GM18511 (cell line): ENCODE measurements around the gene ATF6.

Experiments used
- ATAC-seq: cut with Tn5 transposase; IDR thresholded peaks from one replicate; pipeline ENCODE4 v1.9.1; 2021; ENCODE audit warnings: mild to moderate bottlenecking, moderate library complexity; ENCODE audit not compliant: unreplicated experiment

Gene ATF6

DNA sequence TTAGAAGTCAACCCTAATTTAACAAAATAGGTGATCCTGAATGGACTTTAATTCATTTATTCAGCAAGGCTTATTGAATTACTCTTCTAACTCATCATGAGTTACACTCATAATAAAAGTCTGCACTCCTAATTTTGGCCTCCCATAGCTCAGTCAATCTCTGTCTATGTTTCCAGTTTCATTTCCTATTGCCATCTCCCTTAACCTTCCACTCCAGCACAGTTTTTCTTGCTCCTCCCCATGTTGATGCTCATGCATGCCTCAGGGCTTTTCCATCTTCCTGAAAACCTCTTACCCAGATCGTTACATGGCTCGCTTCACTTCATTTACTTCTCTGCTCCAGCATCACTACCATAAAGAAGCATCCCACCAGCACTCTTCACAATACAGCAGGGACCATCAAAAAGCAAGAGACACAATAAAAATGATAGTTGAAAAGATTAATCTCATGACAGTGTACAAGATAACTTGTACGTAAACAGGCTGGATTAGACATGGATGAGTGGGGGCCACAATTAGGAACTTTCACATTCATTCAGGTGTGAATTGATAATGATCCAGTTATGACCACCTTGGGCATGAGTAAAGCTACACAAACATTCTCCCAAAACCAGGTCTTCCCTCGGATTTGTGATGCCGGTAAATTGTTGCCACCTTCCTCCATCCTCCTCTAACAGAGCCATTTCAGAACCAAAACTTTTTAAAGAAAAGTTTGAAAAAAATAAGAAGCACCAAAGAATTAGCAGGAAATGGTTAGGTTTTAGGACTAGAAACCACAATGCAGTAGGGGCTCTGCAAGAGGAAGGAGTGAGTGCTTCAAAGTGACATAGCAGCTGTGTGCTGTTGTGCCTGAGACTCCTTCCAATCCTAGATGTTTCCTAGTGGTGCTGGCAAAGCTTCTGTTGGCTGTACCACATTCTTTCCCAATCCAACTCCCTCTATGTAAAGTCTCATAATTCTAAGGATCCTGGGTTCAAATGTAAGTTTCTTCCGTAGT lies 167.8 kb downstream of the ATF6 start:
- ATAC-seq = peak; percentile 76

DNA sequence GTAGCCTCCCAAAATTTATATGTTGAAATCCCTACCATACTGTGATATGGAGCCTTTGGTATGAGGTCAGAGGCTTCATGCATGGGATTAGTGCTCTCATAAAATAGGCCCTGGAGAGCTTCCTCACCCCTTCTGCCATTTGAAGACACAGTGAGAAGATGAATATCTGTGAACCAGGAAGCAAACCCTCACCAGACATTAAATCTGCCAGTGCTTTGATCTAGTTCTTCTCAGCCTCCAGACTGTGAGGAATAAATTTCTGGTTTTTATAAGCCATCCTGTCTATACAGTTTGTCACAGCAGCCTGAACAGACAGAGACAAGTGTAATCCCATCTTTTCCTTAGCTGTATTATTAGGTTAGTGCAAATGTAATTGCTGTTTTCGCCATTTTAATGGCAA lies 169.1 kb downstream of the ATF6 start:
- ATAC-seq = no peak

DNA sequence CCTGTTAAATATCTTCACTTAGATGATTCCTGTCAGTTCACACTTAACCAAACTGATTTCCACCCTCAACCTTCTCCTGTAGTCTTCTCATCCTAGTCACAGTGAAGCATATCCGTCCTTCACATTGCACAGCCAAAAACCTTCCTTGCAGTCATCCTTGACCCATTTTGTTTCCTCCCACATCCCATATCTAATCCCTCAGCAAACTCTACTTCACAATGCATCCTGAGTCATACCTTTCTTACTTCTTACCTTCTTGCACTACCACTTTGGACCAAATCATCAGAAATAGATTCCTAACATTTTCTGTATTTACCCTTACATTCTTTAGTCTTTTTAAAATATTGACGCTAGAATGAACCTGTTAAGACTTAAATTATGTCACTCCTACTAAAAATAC lies 170.7 kb downstream of the ATF6 start:
- ATAC-seq = no peak

DNA sequence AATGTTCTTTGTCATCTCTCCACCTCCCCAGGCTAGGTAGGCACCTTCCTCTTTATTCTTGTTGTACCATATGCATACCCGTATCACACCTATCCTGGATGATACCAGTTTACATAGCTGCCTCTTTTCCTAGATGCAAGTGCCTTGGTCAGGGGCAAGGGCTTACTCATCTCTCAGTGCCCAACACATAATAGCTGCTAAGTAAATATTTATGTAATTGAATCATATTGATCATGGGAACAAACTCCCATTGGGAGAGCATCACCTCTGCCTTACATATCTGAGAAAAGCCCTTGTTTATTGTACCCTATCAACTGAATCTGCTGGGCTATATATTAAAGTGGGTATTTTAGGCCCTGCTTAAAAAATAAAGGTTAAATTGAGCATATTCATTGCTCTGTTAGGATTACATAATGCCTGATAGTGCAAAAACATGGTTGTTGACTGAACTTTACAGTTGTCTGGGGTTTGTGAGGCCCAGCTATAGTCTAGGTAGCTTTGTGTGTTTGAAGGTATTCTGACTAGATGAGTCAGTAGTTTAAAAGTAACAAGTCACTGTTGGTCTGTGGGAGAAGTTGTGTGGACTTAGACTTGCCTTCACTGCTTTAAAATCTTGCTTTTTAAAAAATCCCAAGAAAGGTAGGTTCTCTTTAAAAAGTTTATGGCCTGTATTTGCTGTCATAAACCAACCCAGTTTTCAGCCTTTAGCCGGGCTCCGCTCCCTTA lies 174.9 kb downstream of the ATF6 start:
- no peak for ATAC-seq

DNA sequence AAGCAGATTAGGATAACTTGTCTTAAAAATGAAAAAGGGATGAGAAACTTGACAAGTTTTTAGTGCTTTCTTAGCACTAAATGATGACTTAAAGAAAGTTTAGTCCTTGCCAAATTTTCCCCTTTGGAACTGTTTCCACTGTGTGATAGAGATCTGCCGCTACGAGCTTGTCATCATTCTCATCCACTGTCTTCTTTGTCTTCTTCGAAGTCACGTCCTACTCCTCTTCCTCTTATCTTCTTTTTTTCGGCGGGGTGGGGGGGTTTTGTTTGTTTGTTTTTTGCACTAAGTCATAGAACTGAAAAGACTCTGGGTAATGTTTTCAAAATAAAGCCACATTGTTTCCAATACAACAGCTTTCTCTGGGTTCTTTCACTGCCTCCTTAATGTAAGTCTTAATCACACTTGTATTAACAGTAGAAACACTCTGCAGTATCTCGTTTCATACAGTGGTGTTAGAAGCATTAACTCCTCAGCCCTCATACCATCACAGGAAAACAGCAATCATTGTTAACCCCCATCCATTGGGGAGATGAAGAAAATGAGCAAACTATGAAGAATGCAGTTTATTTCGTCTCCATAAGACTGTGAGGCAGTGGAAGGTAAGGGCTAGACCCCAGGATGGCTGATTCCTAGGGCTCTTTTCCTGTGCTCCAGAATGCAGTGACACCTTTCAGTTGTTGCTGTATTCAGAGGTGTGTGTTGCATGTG lies 175.8 kb downstream of the ATF6 start:
- ATAC-seq = no peak

DNA sequence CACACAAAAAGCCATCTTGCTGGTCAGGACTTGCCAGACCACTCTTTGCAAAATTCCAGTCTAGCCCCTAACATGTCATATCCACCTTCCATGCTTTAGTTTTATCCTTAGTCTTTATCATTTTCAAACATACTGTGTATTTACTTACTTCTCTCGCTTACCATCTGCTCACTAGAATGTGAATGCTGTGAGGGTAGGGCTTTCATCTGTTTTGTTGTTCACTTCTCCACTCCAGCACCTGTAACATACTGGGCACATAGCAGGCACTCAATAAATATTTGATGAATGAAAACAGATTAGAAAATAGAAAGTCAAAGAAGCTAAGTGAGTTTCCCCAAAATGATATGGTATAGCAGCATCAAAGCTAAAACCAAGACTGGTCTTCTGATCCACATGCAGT lies 177.6 kb downstream of the ATF6 start:
- ATAC-seq = no peak

DNA sequence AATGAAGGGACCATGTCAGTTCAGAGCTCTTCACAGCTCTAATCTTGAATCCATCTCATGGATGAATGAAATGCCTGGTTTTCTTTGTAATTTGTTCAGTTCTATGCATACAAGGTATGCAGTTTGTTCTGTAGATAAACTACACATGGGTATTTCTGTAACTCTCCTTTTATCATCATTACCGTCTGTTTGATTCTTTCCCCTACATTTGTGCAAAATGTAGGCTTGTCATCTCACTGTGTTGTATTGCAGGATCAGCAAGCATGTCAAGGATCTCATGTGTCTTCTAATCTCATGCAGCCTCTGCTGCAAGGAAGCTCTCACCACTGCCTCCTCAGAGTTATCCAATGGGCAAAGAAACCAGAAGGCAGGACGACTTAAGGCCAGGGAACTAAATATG lies 178.3 kb downstream of the ATF6 start:
- ATAC-seq = no peak

DNA sequence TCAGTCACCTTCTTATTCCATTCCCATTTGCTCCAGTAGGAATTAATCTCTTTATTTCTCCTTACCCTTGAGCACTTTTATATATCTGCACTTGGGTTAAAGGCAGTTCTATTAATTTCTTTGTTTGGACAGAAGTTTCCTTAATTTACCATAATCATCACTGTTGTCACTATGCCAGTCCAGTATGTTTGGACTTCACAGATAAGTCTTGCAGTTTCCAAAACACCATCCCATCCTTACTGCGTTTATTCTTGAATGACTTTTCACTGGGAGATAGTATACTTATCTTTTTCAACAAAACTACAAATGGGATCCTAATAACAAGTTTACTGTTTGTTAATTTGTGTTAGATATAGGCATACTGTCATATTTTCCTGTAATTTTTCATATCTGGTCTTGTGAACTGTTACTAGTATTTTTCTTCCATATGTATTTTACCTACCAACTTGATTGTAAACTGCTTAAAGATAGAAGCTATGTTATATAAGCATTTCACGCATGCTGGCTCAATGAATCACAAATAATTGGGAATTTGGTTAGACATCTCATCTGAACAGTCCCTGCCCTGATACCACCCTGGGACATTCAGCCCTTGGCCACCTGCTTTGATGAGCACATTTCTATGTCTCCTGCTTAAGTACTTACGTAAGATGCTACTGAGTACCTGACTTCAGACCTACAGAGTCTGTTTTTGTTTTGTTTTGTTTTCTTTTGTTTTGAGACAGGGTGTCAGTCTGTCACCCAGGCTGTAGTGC lies 179.4 kb downstream of the ATF6 start:
- no peak for ATAC-seq

GRCh38 chr1:161946071-161946987 lies 180.2 kb downstream of the ATF6 start:
- ATAC-seq = no peak

- no peak for ATAC-seq
These were observed 182.3 kb downstream of the ATF6 start for GRCh38 chr1:161948435-161948834.

- ATAC-seq = no peak
These were observed 183.4 kb downstream of the ATF6 start for GRCh38 chr1:161949548-161949947.

- ATAC-seq = no peak
These were observed 184.3 kb downstream of the ATF6 start for GRCh38 chr1:161950377-161950776.

GRCh38 chr1:161951646-161952045 lies 185.5 kb downstream of the ATF6 start:
- no peak for ATAC-seq

DNA sequence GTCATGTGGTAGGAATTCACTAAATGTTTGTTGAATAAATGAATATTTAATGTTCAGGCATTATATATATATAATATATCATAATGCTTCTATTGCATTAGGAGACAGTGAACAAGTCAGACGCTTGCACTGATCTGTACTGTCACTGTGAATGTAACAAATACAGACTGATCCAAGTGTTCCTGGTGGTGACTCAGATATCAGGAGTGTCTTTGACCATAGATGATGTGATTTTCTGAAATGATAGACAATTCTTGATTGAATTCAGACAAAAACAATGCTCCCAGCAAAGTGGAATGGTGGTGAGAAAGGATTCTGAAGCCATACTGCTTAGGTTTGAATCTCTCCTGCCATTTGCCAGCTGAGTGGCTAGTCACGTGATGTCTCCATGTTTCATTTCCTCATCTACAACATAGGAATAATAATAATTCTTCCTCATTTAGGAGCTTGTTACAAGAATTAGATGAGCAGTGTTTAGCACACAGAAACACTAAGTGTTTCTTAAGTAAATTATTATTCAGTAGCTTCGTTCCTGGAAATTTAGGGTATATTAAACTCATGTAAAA lies 186.6 kb downstream of the ATF6 start:
- no peak for ATAC-seq

GRCh38 chr1:161953256-161953920 lies 187.3 kb downstream of the ATF6 start:
- ATAC-seq = no peak

GRCh38 chr1:161954050-161954449 lies 187.9 kb downstream of the ATF6 start:
- no peak for ATAC-seq

GRCh38 chr1:161954466-161954865 lies 188.3 kb downstream of the ATF6 start:
- no peak for ATAC-seq

DNA sequence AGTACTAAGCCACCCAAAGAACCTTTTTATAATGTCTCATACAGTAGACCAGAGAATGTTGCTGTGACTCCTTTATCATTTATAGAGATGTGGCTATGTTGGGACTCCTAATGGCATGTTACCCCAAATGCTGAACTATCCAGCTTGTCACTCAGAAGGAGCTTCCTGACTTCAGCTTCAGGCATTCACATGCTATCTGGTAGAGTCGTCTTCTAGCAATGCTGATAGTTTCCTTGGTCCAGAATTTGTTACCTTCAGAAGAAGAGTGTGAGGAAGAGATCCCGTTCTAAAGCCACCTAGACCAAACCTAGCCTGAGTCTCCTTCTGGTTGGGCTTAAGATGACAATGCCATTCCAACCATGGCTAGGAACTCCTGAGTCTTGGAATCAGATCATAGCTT lies 189.5 kb downstream of the ATF6 start:
- no peak for ATAC-seq

DNA sequence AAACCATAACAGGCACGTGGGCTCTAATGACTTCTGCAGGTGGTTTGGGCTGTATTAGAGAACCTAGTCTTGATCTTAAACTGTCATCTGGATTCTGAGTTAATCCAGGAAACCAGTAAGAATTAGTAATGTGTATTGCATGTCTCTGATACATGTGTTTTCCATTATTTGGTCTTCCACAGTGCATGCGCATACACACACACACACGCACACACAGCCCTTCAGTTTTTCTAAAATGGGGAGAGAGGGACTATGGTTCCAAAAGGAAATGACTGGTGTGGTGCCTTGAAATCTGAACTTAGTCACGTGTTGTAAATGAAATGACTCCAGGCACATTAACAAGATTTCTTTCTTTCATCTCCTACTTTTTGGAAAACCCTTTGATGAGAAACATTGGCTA lies 190.0 kb downstream of the ATF6 start:
- no peak for ATAC-seq
